Urinary bladder (tissue), 4 donors: Measurements from ENCODE around the gene CHRNG. TPM values are rescaled to one million over a fixed set of nuclear protein-coding genes. Genes with fewer than 3 reads are reported as not detected.

Experiments
- DNase-seq: peaks from one replicate; pipeline ENCODE4 v3.0.0-alpha.2; 2015; ENCODE audit errors: extremely low spot score
- H3K27ac ChIP-seq: one replicate; pipeline ENCODE4 v1.5.1; 2013; ENCODE audit warnings: low read depth, mild to moderate bottlenecking, moderate library complexity
- H3K36me3 ChIP-seq: one replicate; pipeline ENCODE4 v1.6.1; 2013; ENCODE audit warnings: mild to moderate bottlenecking, moderate library complexity; ENCODE audit not compliant: insufficient read depth
- H3K4me1 ChIP-seq: one replicate; pipeline ENCODE4 v1.6.1; 2013; ENCODE audit warnings: mild to moderate bottlenecking, moderate library complexity; ENCODE audit not compliant: insufficient read depth
- H3K4me3 ChIP-seq: one replicate; pipeline ENCODE4 v1.5.1; 2013; ENCODE audit warnings: low read depth, low read length
- WGBS: extraction: QIAGEN DNeasy Blood & Tissue Kit; methylation state at CpG from one replicate; pipeline ENCODE4 v1.1.7; 2013; 5-methylcytosine and 5-hydroxymethylcytosine counted together
- polyA plus RNA-seq: library from polyadenylated mRNA; stranded (reverse); fragments of 200-250 nt; gene quantifications from one replicate; pipeline ENCODE4 v1.2.3, GENCODE V29; 2013
- total RNA-seq: library from RNA; depleted of rRNA; stranded (reverse); fragments of >200 nt; gene quantifications from one replicate; pipeline ENCODE4 v1.2.3, GENCODE V29; 2014
- donor health status: healthy with polysubstance abuse.
- donor health status: healthy.

The CHRNG gene
- total and polyA plus RNA-seq, 2 donors: 3.5 TPM; not detected in 1

DNA sequence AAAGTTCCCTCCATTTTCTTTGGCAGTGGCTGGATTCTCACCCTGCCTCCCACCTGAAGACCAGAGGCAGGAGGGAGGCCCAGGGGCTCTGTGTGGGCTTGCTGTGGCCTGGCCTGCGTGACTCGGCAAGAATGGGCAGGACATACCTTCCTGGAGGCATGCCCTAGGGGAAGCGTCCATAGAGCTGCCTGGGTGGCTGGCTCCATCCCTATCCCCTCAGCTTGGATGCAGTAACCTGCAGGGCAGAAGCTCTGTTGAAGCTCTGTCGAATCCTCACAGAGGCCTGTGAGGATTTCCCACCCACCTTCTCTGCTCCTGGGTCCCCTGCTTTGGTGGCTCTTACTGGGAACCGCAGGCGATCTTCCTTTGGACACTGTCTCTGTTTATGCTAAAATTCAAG, 20.6 kb upstream of the CHRNG start:
- Histone ChIP-seq H3K27ac (no peak overlapping the region), H3K4me3 (no peak overlapping the region), H3K36me3 (no peaks in the 10 kb centered on the region), H3K4me1 (no peaks in the 10 kb centered on the region)
- 48% methylated on average over 6 of the region's 6 CpGs for WGBS
- DNase-seq: no peak

- no peak within 1 kb of the TSS for H3K4me3 ChIP-seq
- no peak for DNase-seq
- no peaks in the 10 kb centered on the region for H3K4me1 ChIP-seq
- 45% methylated on average over 19 of the region's 19 CpGs for WGBS
- H3K27ac ChIP-seq: no peak within 1 kb of the TSS
- H3K36me3 ChIP-seq: no peaks in the 10 kb centered on the region
Measured at GRCh38 chr2:232519581-232520438, 19.7 kb upstream of the CHRNG start, which contains the start of gene PRSS56. Gene PRSS56, plus strand, starts transcription at chr2:232520388. Its CDS starts 211 bp downstream, at chr2:232520599.

DNA sequence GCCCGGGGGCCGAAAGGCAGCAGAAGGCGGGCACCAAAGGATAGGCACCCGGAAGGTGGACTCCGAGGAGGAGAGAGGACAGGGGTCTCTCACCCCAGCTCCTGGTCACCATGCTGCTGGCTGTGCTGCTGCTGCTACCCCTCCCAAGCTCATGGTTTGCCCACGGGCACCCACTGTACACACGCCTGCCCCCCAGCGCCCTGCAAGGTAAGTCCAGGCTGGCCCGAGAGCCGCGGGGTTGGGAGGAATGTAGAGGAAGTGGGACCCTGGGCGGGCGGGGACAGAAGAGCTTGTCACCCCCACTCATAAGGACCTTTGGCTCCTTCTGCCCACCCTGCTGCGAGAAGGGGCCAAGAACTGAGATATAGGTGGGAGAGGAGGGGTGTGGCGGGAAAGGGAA, 19.0 kb upstream of the CHRNG start:
- DNase-seq: no peak
- 78% methylated on average over 15 of the region's 15 CpGs for WGBS
- Histone ChIP-seq H3K4me3 (no peak overlapping the region), H3K27ac (no peak overlapping the region), H3K36me3 (no peaks in the 10 kb centered on the region), H3K4me1 (no peaks in the 10 kb centered on the region)

DNA sequence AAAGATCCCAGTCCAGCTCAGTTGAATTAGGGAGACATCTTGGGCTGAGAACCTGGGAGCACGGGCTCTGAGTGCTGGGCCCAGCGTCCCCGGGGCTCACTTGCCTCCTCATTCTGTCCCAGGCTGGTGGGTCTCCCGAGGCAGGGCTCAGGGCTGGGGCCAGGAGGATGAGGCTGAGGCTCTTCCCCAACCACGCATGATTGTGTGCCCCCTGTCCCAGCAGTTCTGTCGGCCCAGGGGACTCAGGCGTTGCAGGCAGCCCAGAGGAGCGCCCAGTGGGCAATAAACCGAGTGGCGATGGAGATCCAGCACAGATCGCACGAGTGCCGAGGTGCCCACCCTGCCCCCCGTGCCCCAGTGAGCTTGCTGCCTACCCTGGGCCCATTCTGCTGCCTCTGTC, 18.4 kb upstream of the CHRNG start:
- no peak overlapping the region for H3K4me3 ChIP-seq
- 91% methylated on average over 14 of the region's 14 CpGs for WGBS
- H3K27ac ChIP-seq: no peak overlapping the region
- DNase-seq: no peak
- no peaks in the 10 kb centered on the region for H3K36me3 ChIP-seq
- H3K4me1 ChIP-seq: no peaks in the 10 kb centered on the region

GRCh38 chr2:232521959-232522622, 17.4 kb upstream of the CHRNG start:
- Histone ChIP-seq H3K4me1 (no peaks in the 10 kb centered on the region), H3K4me3 (peak overlapping the region; percentile 24), H3K27ac (no peak overlapping the region), H3K36me3 (no peaks in the 10 kb centered on the region)
- 6% methylated on average over 66 of the region's 66 CpGs for WGBS
- no peak for DNase-seq

GRCh38 chr2:232522623-232523401, 16.7 kb upstream of the CHRNG start:
- WGBS: 20% methylated on average over 46 of the region's 46 CpGs
- no peak overlapping the region for H3K27ac ChIP-seq
- no peak for DNase-seq

GRCh38 chr2:232523402-232523681, 16.1 kb upstream of the CHRNG start:
- Histone ChIP-seq H3K36me3 (no peaks in the 10 kb centered on the region), H3K27ac (no peak overlapping the region), H3K4me3 (no peak overlapping the region), H3K4me1 (no peaks in the 10 kb centered on the region)
- DNase-seq: no peak
- WGBS: 16% methylated on average over 16 of the region's 16 CpGs

More at GRCh38 chr2:232522623-232523401, 16.7 kb upstream of the CHRNG start:
- no peaks in the 10 kb centered on the region for H3K36me3 ChIP-seq
- peak overlapping the region; percentile 24 for H3K4me3 ChIP-seq
- H3K4me1 ChIP-seq: no peaks in the 10 kb centered on the region

GRCh38 chr2:232523682-232524597, 15.6 kb upstream of the CHRNG start:
- Histone ChIP-seq H3K4me3 (peak overlapping the region; percentile 11), H3K36me3 (no peaks in the 10 kb centered on the region), H3K4me1 (no peaks in the 10 kb centered on the region), H3K27ac (no peak overlapping the region)
- no peak for DNase-seq
- 1% methylated on average over 75 of the region's 75 CpGs for WGBS

GRCh38 chr2:232524771-232525170, 14.7 kb upstream of the CHRNG start:
- 76% methylated on average over 6 of the region's 6 CpGs for WGBS
- Histone ChIP-seq H3K4me1 (no peaks in the 10 kb centered on the region), H3K27ac (no peak overlapping the region), H3K4me3 (no peak overlapping the region), H3K36me3 (no peaks in the 10 kb centered on the region)
- no peak for DNase-seq

DNA sequence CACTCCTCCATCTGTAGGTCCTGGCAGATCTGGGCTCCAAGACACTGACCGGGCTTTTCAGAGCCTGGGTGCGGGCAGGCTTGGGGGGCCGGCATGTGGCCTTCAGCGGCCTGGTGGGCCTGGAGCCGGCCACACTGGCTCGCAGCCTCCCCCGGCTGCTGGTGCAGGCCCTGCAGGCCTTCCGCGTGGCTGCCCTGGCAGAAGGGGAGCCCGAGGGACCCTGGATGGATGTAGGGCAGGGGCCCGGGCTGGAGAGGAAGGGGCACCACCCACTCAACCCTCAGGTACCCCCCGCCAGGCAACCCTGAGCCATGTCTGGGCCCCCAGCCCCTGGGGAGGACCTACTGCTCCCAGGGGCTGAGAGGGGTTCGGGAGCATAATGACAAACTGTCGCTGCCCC, 14.3 kb upstream of the CHRNG start:
- 87% methylated on average over 14 of the region's 14 CpGs for WGBS
- no peaks in the 10 kb centered on the region for H3K4me1 ChIP-seq

GRCh38 chr2:232525791-232526371, 13.6 kb upstream of the CHRNG start, which contains the start of gene CHRND:
Gene CHRND, plus strand, starts transcription at chr2:232526160. Its CDS starts 56 bp downstream, at chr2:232526216.
- 15% methylated on average over 18 of the region's 18 CpGs for WGBS
- Histone ChIP-seq H3K36me3 (no peaks in the 10 kb centered on the region), H3K4me3 (no peak within 1 kb of the TSS), H3K27ac (no peak within 1 kb of the TSS), H3K4me1 (no peaks in the 10 kb centered on the region)
- DNase-seq: no peak

More for the DNA sequence above, 14.3 kb upstream of the CHRNG start:
- no peak for DNase-seq
- Histone ChIP-seq H3K27ac (no peak overlapping the region), H3K36me3 (no peaks in the 10 kb centered on the region), H3K4me3 (no peak overlapping the region)

DNA sequence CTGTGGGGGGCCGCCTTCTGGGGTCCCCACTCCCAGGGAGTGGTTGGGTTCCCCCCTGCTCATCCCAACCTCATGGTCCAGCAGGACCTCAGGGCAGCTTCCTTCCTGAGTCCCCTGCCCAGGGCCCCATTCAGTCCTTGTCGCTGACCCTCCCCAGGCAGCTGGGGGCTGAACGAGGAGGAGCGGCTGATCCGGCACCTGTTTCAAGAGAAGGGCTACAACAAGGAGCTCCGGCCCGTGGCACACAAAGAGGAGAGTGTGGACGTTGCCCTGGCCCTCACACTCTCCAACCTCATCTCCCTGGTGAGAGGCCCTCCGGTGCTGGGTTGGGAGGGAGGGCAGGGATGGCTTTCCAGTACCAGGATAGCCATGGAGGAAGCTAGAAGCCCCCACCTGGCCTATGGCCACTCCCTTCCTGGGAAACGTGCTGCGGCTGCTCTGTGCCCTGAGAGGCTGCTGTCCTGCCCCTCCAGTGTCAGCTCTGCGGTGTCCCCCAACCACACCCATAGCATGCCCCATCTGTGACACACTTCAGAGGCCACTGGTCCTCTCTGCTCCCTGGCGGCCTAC, 13.0 kb upstream of the CHRNG start:
- WGBS: 63% methylated on average over 13 of the region's 13 CpGs
- Histone ChIP-seq H3K27ac (no peak overlapping the region), H3K36me3 (no peaks in the 10 kb centered on the region), H3K4me1 (no peaks in the 10 kb centered on the region), H3K4me3 (no peak overlapping the region)
- DNase-seq: no peak
